ENCODE data around the gene CDHR5.

- TF ChIP-seq CTCF (IDR thresholded peaks at IDR 0.05; ENCODE audit: insufficient read depth, low read length, poor library complexity, severe bottlenecking) = no peak
- no peak for TF ChIP-seq EZH2phosphoT487 (conservative IDR thresholded peaks at IDR 0.05; ENCODE audit: low read length)
These were observed 5.1 kb downstream of the CDHR5 start for GRCh38 chr11:619628-620050.

Data from SU-DHL-6 (cell line).